Transverse colon (tissue), 4 donors: ENCODE measurements around the gene TXNRD1. TPM values are rescaled to one million over a fixed set of nuclear protein-coding genes. Genes with fewer than 3 reads are reported as not detected.

Experiments
- DNase-seq: peaks from one replicate; pipeline ENCODE4 v3.0.0-alpha.2; 2019
- H3K27ac ChIP-seq, 4 donors: fragments of 200-600 bp; sonication (generic); 2 replicates each; pipeline ENCODE4 v1.5.1; 2016 to 2018; ENCODE audit warnings: inconsistent platforms in 4 of 4
- H3K27me3 ChIP-seq: fragments of 200-600 bp; sonication (generic); 2 replicates; pipeline ENCODE4 v1.5.1; 2017; ENCODE audit warnings: inconsistent platforms
- H3K36me3 ChIP-seq, 4 donors: fragments of 200-600 bp; sonication (generic); 2 replicates each; pipeline ENCODE4 v1.5.1; 2017 to 2019; ENCODE audit warnings: inconsistent platforms in 4 of 4
- H3K4me1 ChIP-seq, 4 donors: fragments of 200-600 bp; sonication (generic); 2 replicates each; pipeline ENCODE4 v1.5.1; 2017 to 2020; ENCODE audit warnings: inconsistent platforms in 4 of 4
- H3K4me3 ChIP-seq, 4 donors: fragments of 200-600 bp; sonication (generic); 1 replicate in 1 of 4; 2 replicates in 3 of 4; pipeline versions ENCODE4 v1.5.1 to v1.6.1; 2017 to 2019; ENCODE audit warnings: inconsistent platforms in 4 of 4
- H3K9me3 ChIP-seq, 2 donors: fragments of 200-600 bp; sonication (generic); 2 replicates each; pipeline ENCODE4 v1.5.1; 2017 to 2019; ENCODE audit warnings: inconsistent platforms in 2 of 2
- EP300 ChIP-seq: sonication (generic); formaldehyde crosslinking; IDR thresholded peaks from one replicate; pipeline ENCODE4 v1.6.1; 2017; ENCODE audit warnings: antibody characterized with exemption, low read depth
- POLR2A ChIP-seq: fragments of 450-650 bp; IDR thresholded peaks from one replicate; pipeline ENCODE4 v1.6.1; 2016; ENCODE audit warnings: antibody characterized with exemption, mild to moderate bottlenecking, moderate library complexity
- POLR2AphosphoS5 ChIP-seq, 3 donors: sonication (generic); formaldehyde crosslinking; IDR thresholded peaks; one replicate each; pipeline ENCODE4 v1.6.1; 2016; ENCODE audit warnings: antibody characterized with exemption in 3 of 3
- WGBS, 2 donors: methylation state at CpG; one replicate each; pipeline ENCODE4 v1.1.5; 2018; ENCODE audit warnings: low coverage in 1 of 2; 5-methylcytosine and 5-hydroxymethylcytosine counted together
- in situ Hi-C, 4 donors: fragments of 200-750 bp; cut with MboI; loops; one replicate each; pipeline versions ENCODE4 v1.15.0 to v1.15.1; 2017; ENCODE audit warnings: low sequenced_read_pairs in 3 of 4, low pct_ligation_motif_present in 1 of 4, low pct_unique_long_range_greater_than_20kb in 1 of 4
- intact Hi-C: fragments of 100-400 bp; cut with DNase I; formaldehyde crosslinking; loops from one replicate; pipeline ENCODE4 v1.15.1; 2023; ENCODE audit warnings: low total_unique reads
- total RNA-seq, 4 donors: library from RNA; depleted of rRNA; stranded (reverse); fragments of >200 nt; gene quantifications; one replicate each; pipeline ENCODE4 v1.1.0, GENCODE V29; 2016
- TF ChIP-seq, protein P1 (sequence below), 5 experiments: fragments of 200-600 bp in 3 of 5; fragments of 450-650 bp in 2 of 5; sonication (generic) in 3 of 5; IDR thresholded peaks; 1 replicate in 2 of 5; 2 replicates in 3 of 5; pipeline ENCODE4 v1.5.1; 2016 to 2017; ENCODE audit warnings: antibody characterized with exemption in 5 of 5, inconsistent platforms in 3 of 5, mild to moderate bottlenecking in 2 of 5, moderate library complexity in 1 of 5

Gene TXNRD1
- total RNA-seq, 4 donors from 2014 or later = 72.9 to 127 (median 122) TPM

DNA sequence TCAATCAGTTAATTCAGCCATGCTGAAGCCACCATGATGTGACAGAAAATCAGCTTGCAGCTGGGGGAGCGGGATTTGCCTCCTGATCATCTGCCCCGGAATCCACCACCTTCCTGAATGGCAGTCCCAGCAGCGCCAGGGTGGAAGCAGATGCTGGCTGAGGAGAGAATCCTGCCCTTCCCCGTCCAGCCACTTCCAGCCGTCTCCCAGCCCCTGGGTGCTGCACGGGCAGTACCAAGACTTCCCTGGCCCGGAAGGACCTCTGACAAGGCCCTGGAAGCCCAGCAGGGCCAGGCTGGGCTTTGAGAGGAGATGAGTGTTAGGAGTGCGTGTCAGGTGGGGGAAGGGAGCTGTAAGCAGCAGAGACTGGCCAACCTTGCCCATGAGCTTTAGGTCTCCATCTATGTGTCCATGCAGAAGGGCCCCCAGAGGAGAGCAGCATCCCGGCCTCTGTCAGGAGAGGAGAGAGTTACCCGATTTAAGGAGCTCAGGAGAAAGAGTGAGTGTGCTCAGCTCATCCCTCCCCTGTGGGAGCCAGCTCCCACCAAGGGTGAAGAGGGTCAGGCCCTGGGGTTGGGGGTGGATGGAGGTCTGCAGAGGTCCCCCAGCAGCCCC, 157.2 kb downstream of the TXNRD1 start:
- in situ Hi-C loops = loop anchor here in 1 of 4 donors (25.0 kb wide), 1 partner anchor 689 kb away; no protein-coding TSS in a partner anchor
- WGBS, 2 donors = 94% methylated on average over 10 of the region's 10 CpGs; no CpG with 5 or more reads in 1 of the 2 donors
- Histone ChIP-seq H3K36me3 (no peaks in the 10 kb centered on the region), H3K27me3 (no peaks in the 10 kb centered on the region), H3K4me1 (no peaks in the 10 kb centered on the region), H3K9me3 (peaks cover 3 to 7% of the 10 kb centered on the region in 2 donors), H3K4me3 (no peak overlapping the region), H3K27ac (no peak overlapping the region)
- intact Hi-C loops = no loop called here
- no peak for DNase-seq
- TF ChIP-seq POLR2AphosphoS5 (IDR thresholded peaks at IDR 0.05) = no peak
- TF ChIP-seq, protein P1, sequence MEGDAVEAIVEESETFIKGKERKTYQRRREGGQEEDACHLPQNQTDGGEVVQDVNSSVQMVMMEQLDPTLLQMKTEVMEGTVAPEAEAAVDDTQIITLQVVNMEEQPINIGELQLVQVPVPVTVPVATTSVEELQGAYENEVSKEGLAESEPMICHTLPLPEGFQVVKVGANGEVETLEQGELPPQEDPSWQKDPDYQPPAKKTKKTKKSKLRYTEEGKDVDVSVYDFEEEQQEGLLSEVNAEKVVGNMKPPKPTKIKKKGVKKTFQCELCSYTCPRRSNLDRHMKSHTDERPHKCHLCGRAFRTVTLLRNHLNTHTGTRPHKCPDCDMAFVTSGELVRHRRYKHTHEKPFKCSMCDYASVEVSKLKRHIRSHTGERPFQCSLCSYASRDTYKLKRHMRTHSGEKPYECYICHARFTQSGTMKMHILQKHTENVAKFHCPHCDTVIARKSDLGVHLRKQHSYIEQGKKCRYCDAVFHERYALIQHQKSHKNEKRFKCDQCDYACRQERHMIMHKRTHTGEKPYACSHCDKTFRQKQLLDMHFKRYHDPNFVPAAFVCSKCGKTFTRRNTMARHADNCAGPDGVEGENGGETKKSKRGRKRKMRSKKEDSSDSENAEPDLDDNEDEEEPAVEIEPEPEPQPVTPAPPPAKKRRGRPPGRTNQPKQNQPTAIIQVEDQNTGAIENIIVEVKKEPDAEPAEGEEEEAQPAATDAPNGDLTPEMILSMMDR (IDR thresholded peaks at IDR 0.05) = no peak
- TF ChIP-seq POLR2A = no peak
- TF ChIP-seq EP300 = no peak

DNA sequence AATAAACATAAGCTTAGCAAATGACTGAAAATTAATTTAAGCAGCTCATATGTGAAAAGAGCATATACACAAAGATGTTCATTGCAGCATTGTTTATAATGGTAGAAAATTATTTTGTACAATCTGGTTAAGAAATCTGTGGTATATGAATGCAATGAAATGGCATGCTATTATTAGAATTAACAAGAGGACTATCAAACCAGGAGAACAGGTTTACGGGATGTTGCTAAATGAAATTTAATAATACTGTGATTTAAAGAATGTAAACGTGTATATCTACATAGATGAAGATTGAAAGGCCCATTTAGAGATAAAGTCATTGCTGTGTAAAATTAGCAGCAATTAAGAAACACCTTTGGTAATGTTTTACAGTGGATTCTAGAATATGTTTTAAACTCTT, 158.5 kb downstream of the TXNRD1 start:
- Histone ChIP-seq H3K36me3 (no peaks in the 10 kb centered on the region), H3K27ac (no peak overlapping the region), H3K4me3 (no peak overlapping the region), H3K4me1 (no peaks in the 10 kb centered on the region), H3K27me3 (no peaks in the 10 kb centered on the region), H3K9me3 (peaks cover 3 to 7% of the 10 kb centered on the region in 2 donors)
- in situ Hi-C loops = loop anchor here in 1 of 4 donors (25.0 kb wide), 1 partner anchor 688 kb away; no protein-coding TSS in a partner anchor
- intact Hi-C loops = no loop called here
- TF ChIP-seq POLR2A = no peak
- no peak for TF ChIP-seq POLR2AphosphoS5 (IDR thresholded peaks at IDR 0.05)
- TF ChIP-seq EP300 = no peak
- TF ChIP-seq, protein P1 (IDR thresholded peaks at IDR 0.05) = no peak
- 68 to 75% methylated on average over 2 of the region's 2 CpGs for WGBS, 2 donors
- DNase-seq = no peak

DNA sequence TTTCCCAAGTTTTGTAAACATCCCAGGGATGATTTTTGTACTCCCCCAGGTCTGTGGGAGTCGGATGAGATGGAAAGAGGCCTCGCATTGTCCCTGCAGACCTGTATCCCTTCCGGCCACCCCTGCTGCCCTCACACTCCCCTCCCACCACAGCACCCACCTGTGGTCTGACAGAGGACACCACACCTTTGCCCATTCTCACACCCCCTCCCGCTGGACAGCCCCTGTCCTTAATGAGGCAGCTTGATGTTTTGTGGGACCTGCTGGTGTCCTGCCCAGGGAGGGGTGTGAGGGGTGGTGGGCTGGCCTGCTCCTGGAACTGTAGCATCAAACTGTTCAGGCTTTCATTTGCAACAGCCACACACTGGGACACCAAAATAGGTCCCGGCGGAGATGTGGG, 159.2 kb downstream of the TXNRD1 start:
- H3K27ac ChIP-seq = no peak overlapping the region
- peaks cover 2% of the 10 kb centered on the region in 2 donors for H3K9me3 ChIP-seq
- no peak overlapping the region for H3K4me3 ChIP-seq
- no peaks in the 10 kb centered on the region for H3K36me3 ChIP-seq
- DNase-seq = no peak
- H3K4me1 ChIP-seq = no peaks in the 10 kb centered on the region
- in situ Hi-C loops = loop anchor here in 2 of 4 donors (25.0 kb wide), 1 partner anchor 687 kb away; no protein-coding TSS in a partner anchor
- no peaks in the 10 kb centered on the region for H3K27me3 ChIP-seq
- WGBS, 2 donors = 80 to 88% methylated on average over 1 to 6 of the region's 6 CpGs
- no peak for TF ChIP-seq POLR2AphosphoS5 (IDR thresholded peaks at IDR 0.05)
- no peak for TF ChIP-seq POLR2A
- TF ChIP-seq, protein P1 (IDR thresholded peaks at IDR 0.05) = no peak
- TF ChIP-seq EP300 = no peak
- intact Hi-C loops = no loop called here

DNA sequence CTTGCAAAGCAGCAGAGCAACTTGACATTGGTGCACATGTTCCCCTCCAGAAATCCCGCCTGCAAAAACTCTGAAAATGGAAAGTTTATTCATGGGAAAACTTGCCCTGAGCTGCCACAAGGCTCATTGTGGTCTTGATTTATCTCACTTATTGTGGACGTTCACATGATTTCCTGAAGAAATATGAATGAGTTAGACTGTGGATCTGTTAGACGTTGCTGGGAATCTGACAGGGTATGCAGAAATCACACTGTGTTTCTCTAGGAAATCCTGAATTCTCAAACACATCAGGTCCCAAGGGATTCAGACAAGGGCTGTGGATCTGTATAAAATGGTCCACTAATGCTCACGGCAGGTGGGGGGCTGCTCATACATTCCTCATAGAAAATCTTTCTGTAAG, 160.2 kb downstream of the TXNRD1 start:
- intact Hi-C loops = no loop called here
- Histone ChIP-seq H3K36me3 (no peaks in the 10 kb centered on the region), H3K9me3 (no peaks in the 10 kb centered on the region), H3K27me3 (no peaks in the 10 kb centered on the region), H3K4me1 (no peaks in the 10 kb centered on the region), H3K4me3 (no peak overlapping the region), H3K27ac (no peak overlapping the region)
- DNase-seq = no peak
- TF ChIP-seq, protein P1 (IDR thresholded peaks at IDR 0.05) = no peak
- 67 to 70% methylated on average over 4 of the region's 4 CpGs for WGBS, 2 donors
- in situ Hi-C loops = loop anchor here in 1 of 4 donors (25.0 kb wide), 1 partner anchor 687 kb away; no protein-coding TSS in a partner anchor
